ENCODE results near the gene CLSTN1. TPM values are rescaled to one million over a fixed set of nuclear protein-coding genes. Genes with fewer than 3 reads are reported as not detected.
A peak's percentile ranks its signal among the peaks of the same experiment; 100 is the strongest.

CLSTN1 gene
- total and polyA plus RNA-seq, 11 donors = 37.6 to 79.4 (median 61.2) TPM

DNA sequence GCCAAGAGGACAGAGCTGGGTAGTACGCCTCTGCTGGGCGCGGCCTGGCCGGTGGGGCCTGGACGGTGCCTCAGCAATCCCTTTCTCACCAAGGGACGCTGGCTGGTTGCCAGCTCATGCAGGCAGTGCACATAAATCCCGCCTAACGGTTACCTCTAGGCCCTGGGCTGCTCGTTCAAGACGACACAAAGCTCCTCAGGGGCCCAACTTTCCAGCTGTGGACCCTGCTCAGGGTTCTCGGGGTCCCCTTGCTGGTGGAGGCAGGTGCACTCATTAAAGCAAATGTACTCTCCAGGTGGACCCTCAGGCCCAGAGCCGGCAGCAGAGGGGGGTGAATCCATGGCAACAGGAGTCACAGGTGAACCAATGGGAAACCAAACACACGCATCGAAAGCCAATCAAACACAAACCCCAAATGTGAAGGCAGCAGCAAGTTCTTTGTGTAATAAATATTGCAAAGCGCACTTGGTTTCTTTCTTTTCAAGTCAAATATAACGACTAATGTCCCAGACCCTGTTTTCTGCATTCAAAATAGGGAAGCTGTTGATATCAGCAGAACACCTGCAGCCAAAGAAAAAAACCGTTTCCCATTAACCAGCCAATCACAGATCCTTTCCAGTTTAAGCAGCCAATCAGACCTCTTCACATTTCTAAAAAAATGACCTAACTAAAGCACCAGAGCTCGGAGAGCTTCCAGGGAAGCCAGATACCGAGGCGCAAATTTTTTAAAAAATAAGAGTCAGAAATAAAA is 26.1 kb upstream of the CLSTN1 start:
- no peak for DNase-seq
- 74 to 83% (median 82%) methylated on average over 10 to 20 of the region's 20 CpGs for WGBS, 4 donors
- Histone ChIP-seq H3K4me1 (peaks cover 0 to 27% (median 14%) of the 10 kb centered on the region in 12 donors), H3K4me3 (no peak overlapping the region), H3K27ac (no peak overlapping the region), H3K27me3 (no peaks in the 10 kb centered on the region), H3K9me3 (peaks cover 0 to 8% (median 0%) of the 10 kb centered on the region in 12 donors), H3K36me3 (peaks cover 0 to 30% (median 17%) of the 10 kb centered on the region in 9 donors)
- intact Hi-C loops (cut with DNase I) = no loop called here
- TF ChIP-seq POLR2A (IDR thresholded peaks at IDR 0.05) = no peak
- TF ChIP-seq, protein P1, sequence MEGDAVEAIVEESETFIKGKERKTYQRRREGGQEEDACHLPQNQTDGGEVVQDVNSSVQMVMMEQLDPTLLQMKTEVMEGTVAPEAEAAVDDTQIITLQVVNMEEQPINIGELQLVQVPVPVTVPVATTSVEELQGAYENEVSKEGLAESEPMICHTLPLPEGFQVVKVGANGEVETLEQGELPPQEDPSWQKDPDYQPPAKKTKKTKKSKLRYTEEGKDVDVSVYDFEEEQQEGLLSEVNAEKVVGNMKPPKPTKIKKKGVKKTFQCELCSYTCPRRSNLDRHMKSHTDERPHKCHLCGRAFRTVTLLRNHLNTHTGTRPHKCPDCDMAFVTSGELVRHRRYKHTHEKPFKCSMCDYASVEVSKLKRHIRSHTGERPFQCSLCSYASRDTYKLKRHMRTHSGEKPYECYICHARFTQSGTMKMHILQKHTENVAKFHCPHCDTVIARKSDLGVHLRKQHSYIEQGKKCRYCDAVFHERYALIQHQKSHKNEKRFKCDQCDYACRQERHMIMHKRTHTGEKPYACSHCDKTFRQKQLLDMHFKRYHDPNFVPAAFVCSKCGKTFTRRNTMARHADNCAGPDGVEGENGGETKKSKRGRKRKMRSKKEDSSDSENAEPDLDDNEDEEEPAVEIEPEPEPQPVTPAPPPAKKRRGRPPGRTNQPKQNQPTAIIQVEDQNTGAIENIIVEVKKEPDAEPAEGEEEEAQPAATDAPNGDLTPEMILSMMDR (IDR thresholded peaks at IDR 0.05) = no peak
- ATAC-seq = no peak

DNA sequence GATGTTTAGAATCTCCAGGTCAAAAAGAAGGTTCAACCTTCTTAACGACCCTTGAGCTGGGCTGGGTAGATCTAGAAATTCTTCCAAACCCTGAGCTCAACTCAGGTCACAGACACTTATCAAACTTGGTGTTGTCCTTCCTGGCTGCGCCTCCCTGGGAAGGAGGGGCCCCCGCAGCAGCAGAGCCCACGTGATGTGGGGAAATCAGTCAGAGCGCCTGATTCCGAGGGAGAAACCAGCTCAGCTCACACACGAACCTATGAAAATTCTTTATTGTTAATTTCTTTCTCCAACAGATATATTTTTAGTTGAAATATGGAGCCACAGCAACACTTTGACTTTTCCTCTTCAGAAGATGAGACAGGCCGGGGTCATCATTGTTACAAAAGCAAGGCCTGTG is 24.3 kb upstream of the CLSTN1 start:
- ATAC-seq (peak in 3 of 4 donors; percentile 42 to 74 (median 47)), DNase-seq (no peak)
- TF ChIP-seq POLR2A (IDR thresholded peaks at IDR 0.05) = no peak
- TF ChIP-seq, protein P1 (IDR thresholded peaks at IDR 0.05) = no peak
- Histone ChIP-seq H3K27ac (peak overlapping the region in 1 of 12 donors; percentile 9), H3K4me3 (no peak overlapping the region), H3K27me3 (no peaks in the 10 kb centered on the region), H3K9me3 (no peaks in the 10 kb centered on the region), H3K36me3 (peaks cover 0 to 20% (median 7%) of the 10 kb centered on the region in 9 donors), H3K4me1 (peaks cover 7 to 40% (median 24%) of the 10 kb centered on the region in 12 donors)
- WGBS, 4 donors = 22 to 32% (median 26%) methylated on average over 8 of the region's 8 CpGs
- intact Hi-C loops (cut with DNase I) = no loop called here

DNA sequence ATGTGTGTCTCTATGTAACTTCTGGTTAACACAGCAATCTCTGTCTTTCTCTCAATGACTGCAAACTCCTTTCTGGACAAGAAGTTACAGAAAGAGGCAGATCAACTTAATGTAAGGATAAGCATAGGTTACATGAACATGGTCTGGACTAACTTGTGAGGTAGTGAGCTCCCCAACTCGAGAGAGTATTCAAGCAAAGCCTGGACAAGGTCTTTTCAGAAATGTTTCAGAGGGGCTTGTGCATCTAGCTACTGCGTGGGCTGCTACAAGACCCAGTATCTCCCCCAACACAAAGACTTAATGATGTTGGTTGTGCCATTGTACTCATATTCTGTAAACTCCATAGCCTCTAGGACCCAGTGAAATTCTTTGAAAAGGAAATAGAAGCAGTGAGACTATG is 23.5 kb upstream of the CLSTN1 start:
- no peaks in the 10 kb centered on the region for H3K9me3 ChIP-seq
- peaks cover 0 to 18% (median 6%) of the 10 kb centered on the region in 9 donors for H3K36me3 ChIP-seq
- no peak overlapping the region for H3K27ac ChIP-seq
- intact Hi-C loops (cut with DNase I) = no loop called here
- peaks cover 11 to 47% (median 28%) of the 10 kb centered on the region in 12 donors for H3K4me1 ChIP-seq
- DNase-seq (no peak), ATAC-seq (no peak)
- H3K4me3 ChIP-seq = no peak overlapping the region
- TF ChIP-seq, protein P1 (IDR thresholded peaks at IDR 0.05) = no peak
- no peak for TF ChIP-seq POLR2A (IDR thresholded peaks at IDR 0.05)
- H3K27me3 ChIP-seq = no peaks in the 10 kb centered on the region
- WGBS, 4 donors = 92 to 97% (median 93%) methylated on average over 2 of the region's 2 CpGs

- Histone ChIP-seq H3K27ac (peak overlapping the region in 1 of 12 donors; percentile 62), H3K9me3 (no peaks in the 10 kb centered on the region), H3K4me1 (peaks cover 11 to 51% (median 28%) of the 10 kb centered on the region in 12 donors), H3K4me3 (no peak overlapping the region), H3K27me3 (no peaks in the 10 kb centered on the region), H3K36me3 (peaks cover 0 to 18% (median 6%) of the 10 kb centered on the region in 9 donors)
- ATAC-seq (no peak), DNase-seq (peak in 1 of 5 donors; percentile 6)
- TF ChIP-seq, protein P1 (IDR thresholded peaks at IDR 0.05) = no peak
- TF ChIP-seq POLR2A (IDR thresholded peaks at IDR 0.05) = no peak
- 77 to 82% (median 80%) methylated on average over 12 to 17 of the region's 17 CpGs for WGBS, 4 donors
- intact Hi-C loops (cut with DNase I) = no loop called here
Observed at GRCh38 chr1:9846611-9847171, 22.9 kb upstream of the CLSTN1 start.
